Hematopoietic multipotent progenitor cell treated with erythropoietin and hydrocortisone succinate and interleukin-3 and kit ligand, for 6 days (in vitro differentiated cells): ENCODE results near the gene RFFL.
"Not testable (repeated sequence)": the region's sequence is repeated elsewhere in the genome, so short reads cannot be mapped to it uniquely, and the experiment has no call there.

Experiments used
- DNase-seq: peaks from one replicate; pipeline ENCODE4 v3.0.0-alpha.2; 2015

Gene RFFL

GRCh38 chr17:35046245-35046644 lies 17.3 kb downstream of the RFFL start:
- no peak for DNase-seq

DNA sequence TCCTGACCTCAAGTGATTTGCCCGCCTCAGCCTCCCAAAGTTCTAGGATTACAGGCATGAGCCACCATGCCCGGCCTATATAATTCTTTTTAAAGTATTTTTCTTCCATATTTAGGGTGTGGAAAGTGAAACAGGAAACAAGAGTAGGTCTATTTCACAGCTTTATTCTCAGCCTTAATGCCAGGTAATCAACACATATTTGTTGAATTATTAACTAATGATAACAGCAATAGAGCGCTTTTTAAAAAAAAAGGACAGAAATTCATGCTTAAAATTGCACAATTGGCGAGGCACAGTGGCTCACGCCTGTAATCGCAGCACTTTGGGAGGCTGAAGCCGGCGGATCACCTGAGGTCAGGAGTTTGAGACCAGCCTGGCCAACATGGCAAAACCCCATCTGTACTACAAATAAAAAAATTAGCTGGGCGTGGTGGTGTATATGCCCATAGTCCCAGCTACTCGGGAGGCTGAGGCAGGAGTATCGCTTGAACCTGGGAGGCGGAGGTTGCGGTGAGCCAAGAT lies 18.0 kb downstream of the RFFL start:
- not testable (repeated sequence) for DNase-seq

- DNase-seq = no peak
Measured at GRCh38 chr17:35044181-35044580, 19.3 kb downstream of the RFFL start.

- DNase-seq = no peak
Measured at GRCh38 chr17:35041390-35041789, 22.1 kb downstream of the RFFL start.

GRCh38 chr17:35038453-35038852 lies 25.1 kb downstream of the RFFL start:
- no peak for DNase-seq

DNA sequence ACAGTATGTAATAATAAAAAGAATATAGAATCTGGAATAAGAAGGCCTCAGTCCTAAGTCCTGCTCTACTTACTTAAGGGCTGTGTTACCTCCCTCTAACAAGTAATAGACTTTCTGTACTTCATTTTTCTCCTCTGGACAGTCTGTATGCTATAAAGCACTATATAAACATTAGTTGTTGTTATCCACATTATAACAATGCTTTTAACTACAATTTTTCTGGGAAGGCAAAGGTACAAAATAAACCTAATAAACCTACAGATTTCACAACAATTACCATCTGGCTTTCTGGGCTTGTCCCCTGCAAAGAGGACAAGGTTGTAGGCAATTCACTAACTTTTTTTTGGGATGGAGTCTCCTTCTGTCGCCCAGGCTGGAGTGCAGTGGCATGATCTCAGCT lies 32.7 kb downstream of the RFFL start:
- DNase-seq = no peak

DNA sequence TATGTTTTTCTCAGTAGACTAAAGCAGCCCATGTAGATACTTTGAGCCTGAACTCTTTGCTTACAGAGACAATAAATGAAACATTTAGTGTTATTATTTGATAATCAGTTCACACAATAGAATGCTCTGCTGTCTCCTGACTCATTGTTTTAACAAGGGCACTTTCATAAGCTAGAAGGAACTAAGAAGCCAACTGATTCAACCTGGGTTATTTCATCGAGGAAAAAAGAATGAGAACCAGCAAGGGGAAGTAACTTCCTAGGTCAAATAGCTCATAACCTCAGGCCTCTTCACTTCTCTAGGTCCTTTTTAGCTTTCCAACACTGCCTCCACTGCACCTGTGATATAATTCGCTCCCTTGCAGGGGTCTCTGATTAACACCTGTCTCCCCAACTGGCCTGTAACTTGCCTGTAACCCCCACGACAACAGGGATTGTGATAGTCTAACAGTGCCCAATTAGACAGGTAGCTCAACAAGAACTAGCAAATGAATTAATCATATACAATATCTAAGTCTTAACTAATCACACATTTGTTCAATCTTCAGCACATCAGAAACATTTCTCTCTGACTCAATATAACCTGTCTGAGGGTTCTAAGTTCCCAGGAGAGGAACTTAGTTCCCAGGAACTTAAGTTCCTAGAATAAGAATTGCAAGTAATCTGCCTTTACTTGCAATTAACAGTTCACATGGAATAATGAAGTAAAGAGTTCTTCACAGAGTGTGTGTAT lies 34.8 kb downstream of the RFFL start:
- peak; percentile 33 for DNase-seq

GRCh38 chr17:35028097-35028496 lies 35.4 kb downstream of the RFFL start:
- not testable (repeated sequence) for DNase-seq

DNA sequence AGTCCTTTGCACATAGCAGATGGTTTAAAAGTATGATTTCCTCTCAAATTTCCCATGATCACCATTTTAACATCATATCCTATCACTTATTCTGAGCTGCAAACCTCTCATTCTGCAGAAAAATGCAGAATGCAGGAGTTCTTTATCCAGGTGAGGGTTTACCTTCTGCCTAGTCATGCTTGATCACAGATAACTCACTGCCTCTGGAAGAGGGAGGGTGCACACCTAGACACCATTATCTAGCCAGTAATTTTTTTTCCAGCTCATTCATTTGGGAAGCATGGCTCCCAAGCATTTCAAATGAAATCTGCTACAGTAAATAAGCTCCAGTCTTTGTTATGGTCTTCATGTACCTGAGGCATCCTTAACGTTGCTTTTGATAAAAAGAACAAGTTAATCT lies 38.0 kb downstream of the RFFL start:
- DNase-seq = no peak

DNA sequence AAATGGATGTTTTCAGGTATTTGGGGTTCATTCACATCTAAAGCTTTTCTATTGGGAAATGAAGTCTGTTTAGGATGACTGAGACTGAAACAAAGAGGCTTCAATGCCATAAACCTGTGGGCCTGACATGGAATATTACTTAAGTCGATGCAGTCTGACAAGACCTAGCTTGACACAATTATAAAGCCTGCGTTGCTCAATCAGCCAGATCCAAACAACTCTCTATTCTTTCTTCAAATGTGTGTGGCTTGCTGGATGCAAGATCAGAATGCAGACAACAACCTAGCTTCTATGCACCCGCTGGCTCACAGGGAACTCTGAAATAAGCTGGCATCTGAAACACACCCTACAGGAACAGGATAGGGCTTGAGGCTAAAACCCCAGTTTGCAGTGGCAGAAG lies 40.0 kb downstream of the RFFL start:
- no peak for DNase-seq

GRCh38 chr17:35022536-35023063 lies 40.9 kb downstream of the RFFL start:
- peak; percentile 62 for DNase-seq

- DNase-seq = no peak
Measured at GRCh38 chr17:35021520-35022380, 41.8 kb downstream of the RFFL start.

DNA sequence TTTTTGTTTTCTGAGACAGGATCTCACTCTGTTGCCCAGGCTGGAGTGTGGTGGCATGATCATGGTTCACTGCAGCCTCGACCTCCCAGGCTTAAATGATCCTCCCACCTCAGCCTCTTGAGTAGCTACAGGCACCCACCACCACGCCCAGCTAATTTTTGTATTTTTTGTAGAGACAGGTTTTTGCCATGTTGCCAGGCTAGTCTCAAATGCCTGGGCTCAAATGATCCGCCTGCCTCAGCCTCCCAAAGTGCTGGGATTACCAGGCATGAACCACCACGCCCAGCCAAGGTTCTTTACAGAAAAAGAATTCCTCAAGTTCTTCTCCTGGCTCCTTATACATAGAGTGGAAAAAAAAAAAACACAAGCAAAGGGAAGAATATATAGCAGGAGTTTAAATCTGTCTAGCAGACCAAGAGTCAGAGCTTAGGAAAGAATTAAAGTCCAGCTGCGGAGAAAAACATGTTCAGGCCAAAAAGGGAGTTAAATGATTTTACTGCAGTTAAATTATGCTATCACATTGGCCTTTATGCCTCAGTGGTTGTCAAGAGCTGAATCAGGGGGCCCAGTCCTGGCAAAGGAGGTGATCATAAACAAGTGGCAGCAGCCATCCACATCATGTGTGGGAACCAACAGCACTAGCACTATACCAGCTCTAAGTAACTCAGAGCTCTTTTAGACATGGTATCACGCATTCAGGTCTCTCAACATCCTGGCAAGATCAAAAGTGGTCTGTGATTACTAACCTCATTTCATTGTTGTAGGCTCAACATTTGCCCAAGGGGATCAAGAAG lies 43.9 kb downstream of the RFFL start:
- no peak for DNase-seq

GRCh38 chr17:35018814-35019213 lies 44.7 kb downstream of the RFFL start:
- DNase-seq = no peak

GRCh38 chr17:35017021-35017420 lies 46.5 kb downstream of the RFFL start:
- DNase-seq = no peak

- no peak for DNase-seq
Measured at GRCh38 chr17:35016369-35016768, 47.1 kb downstream of the RFFL start.

GRCh38 chr17:35011671-35012216 lies 51.8 kb downstream of the RFFL start:
- DNase-seq = no peak

GRCh38 chr17:35010093-35010492 lies 53.4 kb downstream of the RFFL start:
- DNase-seq = no peak

- no peak for DNase-seq
Measured at GRCh38 chr17:35006961-35007360, 56.5 kb downstream of the RFFL start.

GRCh38 chr17:35006345-35006744 lies 57.2 kb downstream of the RFFL start:
- no peak for DNase-seq

- DNase-seq = no peak
Measured at GRCh38 chr17:35003778-35004177, 59.7 kb downstream of the RFFL start.

- no peak for DNase-seq
Measured at GRCh38 chr17:35002876-35003551, 60.5 kb downstream of the RFFL start.
